HG03521 (cell line): ENCODE measurements around the gene NRG3.

Experiments
- ATAC-seq: cut with Tn5 transposase; IDR thresholded peaks from one replicate; pipeline ENCODE4 v1.9.1; 2021; ENCODE audit warnings: mild to moderate bottlenecking, moderate library complexity; ENCODE audit not compliant: unreplicated experiment

NRG3 gene

DNA sequence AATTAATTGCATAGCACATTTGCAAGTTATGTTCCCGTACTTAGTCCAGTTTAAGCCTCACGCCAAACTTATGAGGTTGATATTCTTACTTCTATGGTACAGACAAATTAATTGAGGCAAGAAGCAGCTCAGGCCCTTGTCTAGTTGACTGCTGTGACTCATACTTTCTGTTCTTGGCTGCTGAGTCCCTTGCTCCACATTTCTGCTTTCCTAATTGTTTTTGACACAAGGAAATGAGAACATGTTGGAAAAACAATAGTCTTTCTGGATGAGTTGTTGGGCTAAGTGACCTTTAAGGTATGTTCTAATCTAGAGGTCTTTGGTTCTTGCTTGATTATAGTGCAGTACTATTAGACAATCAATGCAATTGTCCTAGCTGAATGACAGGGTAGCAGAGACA is 331.8 kb downstream of the NRG3 start:
- no peak for ATAC-seq

DNA sequence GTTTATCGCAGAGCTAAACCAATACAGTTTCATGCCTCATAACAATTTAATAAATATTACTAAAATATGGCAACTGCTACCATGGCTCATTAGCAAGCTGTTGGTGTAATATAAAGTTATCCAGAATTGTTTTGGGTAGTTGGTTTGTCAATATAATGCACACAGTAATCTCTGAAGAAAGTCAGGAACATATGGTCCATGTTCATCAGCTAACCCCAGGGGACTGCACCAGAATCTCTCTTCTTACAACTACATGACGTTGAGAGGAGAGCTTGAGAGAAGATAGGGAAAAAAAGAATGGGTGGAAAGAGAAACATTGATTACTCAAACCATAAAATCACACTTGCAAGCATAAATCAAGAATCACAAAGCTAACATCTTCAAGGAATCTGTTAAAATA is 333.7 kb downstream of the NRG3 start:
- ATAC-seq = no peak

DNA sequence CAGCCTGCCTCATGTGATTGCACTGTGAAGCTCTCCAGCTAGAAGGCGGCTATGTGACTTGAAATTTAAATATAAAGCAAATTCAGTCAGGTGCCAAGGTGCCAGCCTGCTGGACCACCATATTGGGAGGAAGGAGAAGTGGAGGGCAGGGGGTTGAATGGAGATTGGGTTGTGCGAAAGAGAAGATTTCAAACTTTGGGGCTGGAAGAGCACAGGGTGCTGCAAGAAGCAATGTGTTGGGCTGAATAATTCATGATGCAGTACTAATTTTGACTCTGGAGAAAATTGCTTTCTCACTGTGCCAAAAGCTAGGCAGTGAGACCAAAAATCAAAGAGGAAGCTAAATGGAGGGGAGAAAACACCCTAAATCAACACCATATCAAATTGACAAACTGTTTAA is 335.3 kb downstream of the NRG3 start:
- ATAC-seq = no peak

DNA sequence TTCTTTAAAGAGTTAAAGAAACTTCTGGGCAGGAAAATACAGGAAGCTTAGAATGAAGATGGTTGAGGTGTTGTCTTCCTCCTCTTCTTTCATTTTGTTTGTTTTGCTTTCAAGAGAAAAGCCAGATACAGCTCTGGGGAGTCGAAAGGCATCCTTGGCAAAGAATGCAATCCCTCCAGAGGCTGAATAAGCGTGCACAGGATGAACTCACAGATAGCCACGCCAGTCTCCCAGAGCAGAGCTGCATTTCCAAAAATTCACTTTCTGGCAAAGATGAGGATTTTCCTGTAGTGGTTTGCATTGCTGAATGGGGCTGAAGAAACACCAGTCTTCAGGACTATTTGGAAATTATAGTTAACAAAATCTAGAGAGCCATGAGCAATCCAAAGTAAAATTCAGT is 336.4 kb downstream of the NRG3 start:
- no peak for ATAC-seq

DNA sequence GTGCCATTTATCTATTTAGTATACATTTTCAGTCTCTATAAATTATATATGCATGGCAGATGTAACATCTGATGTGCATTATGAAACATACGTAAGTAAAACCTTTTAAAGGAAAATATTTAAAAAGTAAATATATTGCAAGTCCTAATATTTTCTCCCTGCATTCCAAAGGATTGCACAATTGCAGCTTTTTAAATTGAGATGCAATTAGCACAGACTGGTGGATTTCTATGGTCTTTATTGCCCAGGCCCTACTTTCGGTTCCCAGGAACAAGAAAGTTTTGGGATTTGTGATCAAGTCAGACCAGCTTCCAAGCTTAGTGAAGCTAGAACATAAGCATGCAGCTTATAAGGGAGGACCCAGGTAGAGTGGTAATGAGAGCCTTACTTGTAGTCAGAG is 337.8 kb downstream of the NRG3 start:
- no peak for ATAC-seq

DNA sequence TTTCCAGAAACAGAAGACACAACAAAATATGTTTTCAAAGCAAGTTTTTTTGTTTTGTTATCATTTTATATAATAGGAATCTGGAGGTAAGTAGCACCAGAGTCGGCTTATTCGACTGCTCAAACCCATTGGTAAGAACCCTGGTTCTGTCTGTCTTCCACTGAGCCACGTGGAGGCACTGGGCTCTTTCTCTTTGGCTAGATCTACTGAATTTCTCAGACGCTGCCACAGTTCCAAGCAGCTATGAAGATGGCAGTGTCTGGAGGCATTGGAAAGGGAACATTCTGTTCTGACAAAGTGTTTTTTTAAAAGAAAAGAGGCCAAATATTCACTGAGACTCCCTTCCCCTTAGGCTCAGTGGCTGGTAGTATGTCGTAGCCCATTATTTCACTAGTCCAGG is 338.8 kb downstream of the NRG3 start:
- ATAC-seq = no peak

DNA sequence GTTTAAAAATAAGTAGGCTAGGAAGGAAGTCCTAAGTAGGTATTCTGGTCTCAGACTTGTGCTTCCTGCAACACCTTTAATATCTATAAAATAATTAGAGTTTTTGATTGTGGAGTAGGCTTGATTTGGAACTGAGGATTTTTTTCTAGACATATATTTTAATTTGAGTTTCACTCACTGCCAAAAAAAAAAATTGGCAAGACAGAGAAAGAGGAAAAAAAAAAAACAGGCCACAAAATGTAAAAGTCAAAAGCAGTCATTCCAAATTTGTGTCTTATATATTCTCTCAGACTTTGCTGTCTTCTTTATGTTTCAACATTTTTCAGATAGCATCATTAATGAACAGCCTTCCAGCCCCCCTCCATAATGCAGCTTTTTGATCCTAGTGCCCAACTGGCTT is 346.1 kb downstream of the NRG3 start:
- no peak for ATAC-seq

DNA sequence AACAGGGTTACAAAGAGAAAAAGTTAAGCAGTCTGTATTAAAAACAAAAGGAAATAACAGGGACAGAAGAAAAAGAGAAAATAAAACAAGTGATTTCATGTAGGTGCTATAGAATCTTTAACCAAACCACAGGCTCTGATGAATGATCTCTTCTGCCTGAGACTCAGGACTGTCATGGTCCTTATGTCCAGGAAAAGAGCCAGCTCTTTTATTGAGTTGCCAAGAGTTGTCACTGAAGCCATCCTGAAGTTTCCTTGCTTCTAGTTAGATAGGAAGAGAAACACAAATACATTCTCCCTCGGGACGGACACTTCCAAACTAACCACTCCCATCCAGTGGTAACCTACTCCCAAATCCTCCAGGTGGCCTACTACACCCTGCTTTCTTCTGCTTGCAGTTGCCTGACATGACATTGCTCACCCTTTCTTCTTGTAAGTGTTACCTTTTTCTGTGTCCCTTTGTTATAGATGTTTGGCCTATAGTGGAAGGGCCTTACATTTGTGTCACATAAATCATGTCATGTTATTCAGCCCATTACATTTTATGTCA is 346.7 kb downstream of the NRG3 start:
- ATAC-seq = no peak

DNA sequence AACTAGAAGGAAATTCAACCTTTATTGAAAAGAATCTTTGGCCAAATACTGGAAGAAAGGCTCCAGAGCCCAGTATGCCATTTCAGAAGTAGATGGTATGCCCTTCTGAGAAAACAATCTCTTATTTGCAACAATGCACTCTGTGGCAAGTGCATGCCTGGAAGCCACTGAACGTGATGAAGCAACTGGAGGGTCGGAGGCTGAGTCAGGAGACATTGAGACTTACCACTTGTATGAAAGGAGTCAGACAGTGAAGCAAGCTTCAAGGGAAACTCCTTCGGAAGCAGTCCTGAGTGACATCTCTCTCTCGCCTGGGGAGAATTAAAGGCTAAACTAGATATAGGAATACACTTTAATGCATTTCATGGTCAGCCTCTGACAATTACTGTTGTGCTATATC is 353.7 kb downstream of the NRG3 start:
- ATAC-seq = no peak

DNA sequence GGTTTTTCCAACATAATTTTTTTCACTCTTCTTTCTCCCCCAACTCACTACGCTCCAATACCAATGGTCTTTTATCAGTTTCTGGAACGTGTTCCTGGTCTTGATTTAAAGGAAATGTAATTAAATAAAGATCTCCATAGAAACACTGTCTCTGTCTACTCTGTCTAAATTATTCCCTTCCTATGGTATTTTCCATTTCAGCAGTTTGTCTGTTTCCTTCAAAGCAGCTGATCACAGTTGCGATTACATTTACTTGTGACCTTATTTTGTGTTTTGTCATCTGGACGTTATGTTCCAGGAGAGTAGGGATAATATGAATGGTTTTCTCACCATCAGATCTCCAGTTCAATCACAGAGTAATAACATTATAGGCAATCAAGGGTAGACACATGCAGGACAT is 359.2 kb downstream of the NRG3 start:
- ATAC-seq = no peak

DNA sequence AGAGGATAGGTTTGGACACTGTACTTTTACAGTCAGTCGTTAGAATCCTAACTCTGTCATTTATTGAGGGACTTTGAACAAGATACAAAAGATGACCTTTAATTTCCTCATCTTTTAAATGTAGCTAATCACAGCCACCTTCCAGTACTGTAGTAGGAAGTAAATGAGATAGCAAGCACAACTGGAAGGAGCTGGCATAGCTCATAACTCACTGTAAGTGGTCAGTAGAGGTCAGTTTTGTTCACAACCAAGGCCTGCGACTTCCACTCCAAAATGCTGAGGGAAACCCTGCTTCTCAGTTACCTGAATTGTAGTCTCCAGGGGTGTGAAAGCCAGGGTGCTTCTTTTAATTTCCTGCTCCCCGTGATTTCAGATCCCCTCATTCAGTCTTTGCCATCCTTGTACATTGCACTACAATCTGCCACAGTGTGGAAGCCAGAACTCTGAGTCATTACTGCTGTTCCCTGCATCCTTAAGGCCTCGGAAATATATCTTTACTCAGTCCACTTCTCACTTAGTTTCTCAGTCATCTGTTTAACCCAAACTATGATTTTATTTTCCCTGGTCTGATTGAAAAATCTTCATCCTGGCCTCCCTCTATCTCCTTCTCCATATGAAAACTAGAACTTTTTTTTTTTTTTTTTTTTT is 361.2 kb downstream of the NRG3 start:
- ATAC-seq = no peak

DNA sequence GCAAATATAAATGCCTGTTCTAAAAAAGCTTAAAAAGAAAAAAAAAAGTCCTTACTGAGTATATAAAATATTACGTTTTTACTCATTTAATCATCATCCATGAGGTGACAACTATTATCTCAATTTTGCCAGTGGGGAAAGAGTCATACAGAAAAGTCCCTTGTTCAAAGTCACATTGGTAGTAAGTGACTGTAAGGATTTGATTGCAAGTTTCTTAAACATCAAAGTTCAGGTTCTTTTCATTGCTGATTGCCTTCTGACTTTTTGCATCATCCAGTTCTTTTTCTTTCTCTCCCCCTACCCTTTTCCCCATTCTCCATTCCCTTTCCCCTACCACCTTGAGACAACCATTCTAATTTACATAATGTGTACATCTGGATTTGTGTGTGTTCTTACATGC is 363.3 kb downstream of the NRG3 start:
- no peak for ATAC-seq

DNA sequence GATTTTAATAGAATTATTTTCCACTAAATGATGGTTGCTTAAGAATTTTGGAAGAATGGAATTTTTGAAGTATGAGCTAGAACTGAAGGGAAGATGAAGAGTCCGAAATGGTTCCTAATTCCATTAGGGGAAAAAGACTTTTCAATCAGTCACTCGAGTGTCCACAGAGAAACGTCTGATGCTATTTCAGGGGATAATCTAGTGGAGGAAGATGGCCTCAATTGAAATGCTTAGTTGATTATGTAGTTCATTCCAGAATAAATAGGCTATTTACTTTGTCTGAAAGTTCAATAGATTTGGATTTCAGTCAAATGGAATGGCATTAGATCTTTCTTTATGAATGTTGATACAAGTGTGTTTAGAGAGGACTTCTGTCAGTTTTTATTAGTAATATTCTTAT is 365.4 kb downstream of the NRG3 start:
- ATAC-seq = no peak

DNA sequence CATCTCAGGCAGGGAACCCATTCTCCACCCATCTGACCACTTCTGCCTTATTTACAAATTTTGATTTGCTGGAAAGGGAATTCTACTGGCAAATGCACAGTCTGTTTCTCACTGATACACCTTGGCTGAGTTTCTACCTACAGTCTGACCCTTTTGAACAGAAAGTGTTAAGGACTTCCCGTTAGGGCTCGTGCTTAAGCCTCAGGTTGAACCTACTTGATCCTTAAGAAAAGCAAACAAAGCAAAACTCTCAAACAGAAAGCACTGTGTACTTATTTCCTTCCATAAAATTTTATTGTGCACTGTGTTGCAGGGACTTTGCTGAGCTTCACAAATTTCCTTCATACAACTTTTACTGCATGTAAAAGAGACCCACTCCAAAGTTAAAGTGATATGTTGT is 367.8 kb downstream of the NRG3 start:
- ATAC-seq = no peak

DNA sequence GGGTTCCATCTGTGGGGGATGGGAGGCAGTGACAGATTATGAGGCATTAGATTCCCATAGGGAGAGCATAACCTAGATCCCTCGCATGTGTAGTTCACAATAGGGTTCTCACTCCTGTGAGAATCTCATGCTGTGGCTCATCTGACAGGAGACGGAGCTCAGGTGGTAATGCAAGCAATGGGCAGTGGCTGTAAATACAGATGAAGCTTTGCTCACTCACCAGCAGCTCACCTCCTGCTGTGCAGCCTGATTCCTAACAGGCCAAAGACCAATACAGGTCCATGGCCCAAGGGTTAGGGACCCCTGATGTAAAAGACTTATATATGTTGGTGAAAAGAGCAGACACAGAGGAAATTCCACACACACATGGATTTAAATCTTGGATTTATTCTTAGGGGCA is 370.2 kb downstream of the NRG3 start:
- ATAC-seq = no peak

DNA sequence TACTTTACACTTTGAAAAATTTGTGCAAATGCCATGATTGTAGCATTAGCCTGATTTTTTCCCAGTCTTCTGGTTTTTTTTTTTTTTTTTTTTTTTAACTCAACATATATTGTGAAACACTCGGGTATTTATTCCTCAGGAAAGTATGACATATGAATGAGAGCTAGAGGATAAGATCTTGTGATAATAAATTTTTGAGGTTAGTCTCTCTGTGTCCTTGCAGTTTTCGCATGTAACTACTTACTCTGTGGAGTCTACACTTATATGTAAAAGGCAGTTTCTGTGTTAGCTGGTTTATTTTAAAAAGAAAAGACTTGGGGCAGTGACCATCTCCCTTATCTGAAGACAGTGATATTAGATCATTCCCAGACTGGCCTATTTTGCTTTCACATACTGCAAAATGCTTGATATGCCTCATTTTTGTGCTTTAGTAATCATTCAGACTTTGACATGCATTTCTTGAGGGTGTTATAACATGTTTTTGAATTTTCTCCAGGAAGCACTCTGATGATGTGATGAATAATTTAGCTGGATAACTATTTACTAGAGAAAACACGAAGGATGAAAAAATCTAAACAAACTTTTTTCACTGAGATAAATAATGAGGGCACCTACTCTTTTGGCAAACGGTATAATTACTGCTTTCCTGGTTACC is 371.0 kb downstream of the NRG3 start:
- ATAC-seq = no peak

DNA sequence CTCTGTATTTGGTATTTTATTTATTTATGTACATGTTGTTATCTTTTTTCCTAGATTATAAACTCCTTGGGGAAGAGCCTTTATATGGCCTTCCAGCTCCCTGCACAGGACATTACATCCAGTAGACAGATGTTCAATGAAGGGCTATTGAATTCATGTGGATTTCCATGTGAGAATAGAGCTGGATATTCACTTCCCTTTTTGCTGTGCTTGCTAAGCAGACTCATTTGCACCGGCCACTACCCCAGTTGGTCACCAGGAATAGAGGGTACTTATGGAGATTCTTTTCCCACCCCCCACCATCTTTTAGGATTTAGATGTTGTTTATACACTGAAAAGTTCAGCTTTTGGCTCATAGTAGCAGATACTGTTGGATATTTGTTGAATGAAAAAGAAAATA is 374.1 kb downstream of the NRG3 start:
- ATAC-seq = no peak

DNA sequence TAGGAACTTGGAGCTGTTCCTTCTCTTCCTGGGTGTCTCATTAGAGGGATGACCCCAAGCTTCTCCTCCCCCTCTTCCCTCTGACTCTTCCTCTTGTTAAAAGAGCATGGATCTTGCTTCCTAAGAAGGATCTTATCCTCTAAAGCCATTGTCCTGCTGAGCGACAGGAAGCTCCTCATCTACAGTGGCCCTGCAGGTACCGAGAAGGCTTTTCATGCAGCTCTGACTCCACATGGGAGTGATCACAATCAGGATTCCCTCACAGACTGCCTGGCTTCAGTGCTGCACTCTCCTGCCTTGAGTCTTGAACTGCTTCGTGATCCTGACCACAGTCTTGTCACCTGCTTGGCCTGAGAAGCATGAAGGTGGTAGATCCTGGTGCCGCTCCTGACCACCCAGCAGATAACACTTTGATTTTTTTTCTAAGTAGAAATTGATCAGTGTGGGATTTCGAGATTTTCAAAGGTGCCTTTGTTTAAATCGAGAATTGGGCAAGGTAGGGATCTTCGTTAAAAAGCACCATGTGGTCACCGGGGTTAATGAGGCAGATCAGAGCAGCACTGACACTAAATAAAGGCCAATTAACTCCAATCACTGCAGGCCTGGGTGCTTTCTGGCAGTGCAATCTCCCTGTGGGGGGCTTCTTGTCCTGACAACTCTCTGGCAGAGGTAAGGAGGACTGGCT is 376.4 kb downstream of the NRG3 start:
- no peak for ATAC-seq

DNA sequence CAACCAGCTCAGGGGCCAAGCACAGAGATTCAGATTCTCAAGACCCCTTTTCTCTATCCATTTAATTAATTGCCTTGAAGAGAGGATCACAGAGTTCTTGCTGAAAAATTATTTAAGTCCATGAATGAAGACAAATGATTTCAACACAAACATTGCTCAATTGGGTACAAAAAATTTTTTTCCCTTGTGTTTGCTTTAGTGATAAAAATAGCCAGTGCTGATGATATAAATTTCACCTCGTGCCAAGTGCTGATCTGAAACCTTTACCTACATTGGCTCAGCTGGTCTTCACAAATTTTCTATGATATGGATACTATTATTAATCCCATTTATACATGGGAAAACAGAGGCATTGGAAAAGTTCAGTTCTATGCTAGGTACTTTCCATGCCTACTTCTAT is 377.1 kb downstream of the NRG3 start:
- ATAC-seq = no peak

DNA sequence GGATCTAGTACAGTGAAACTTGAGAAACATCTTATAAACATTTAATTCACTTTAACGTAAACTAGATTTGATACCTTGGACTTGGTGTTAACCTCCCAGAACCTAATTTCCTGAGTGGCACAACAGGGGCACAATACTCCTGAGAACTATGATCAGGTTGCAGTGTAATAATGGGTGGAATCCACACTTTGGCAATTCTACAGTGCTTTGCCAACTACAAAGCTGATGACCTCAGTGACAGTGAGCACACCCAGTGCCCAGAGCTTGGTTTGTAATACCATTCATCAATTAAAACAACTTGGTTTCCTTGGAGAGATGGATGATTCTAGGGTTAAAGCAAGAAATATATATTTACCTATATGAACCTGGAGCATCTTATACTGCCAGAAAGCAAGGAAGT is 379.2 kb downstream of the NRG3 start:
- ATAC-seq = no peak

DNA sequence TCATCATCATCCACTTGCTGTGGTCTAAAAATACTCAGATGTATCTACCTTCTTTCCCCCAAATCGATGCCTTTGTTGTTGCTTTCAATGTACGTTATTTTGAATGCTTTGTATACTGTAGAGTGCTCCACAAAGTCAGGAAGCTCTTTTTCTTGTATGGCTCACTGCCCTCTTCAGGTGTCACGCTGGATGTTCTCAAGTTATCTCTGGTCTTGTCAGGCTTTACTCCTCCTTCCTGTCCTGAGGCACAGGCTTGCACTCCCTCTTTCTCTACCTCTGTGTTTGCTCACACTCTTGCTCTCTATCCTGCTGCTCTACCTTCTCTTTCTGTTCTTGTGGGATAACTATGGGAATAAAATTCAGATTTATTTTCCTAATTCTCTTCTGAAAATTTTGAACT is 381.3 kb downstream of the NRG3 start:
- no peak for ATAC-seq

DNA sequence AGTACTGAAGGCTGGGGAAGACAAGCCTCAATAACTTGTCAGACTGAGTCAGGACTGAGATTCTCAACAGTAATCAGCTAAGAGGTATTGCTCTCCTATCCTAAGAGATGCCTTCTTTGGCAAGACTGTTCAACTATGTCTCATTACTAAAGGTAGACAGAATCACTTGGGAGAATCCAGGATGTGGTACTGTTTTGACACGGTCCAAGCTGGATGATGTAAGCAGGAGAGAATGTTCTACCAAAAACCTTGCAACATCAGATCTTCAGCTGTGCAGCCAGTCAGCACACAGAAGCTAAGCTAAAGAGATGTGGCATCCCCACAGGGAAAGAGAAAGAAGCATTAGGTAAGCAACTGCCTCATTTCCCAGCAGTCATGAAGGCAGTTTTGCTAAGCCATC is 391.4 kb downstream of the NRG3 start:
- ATAC-seq = no peak
